Fibroblast of villous mesenchyme (primary cell): ENCODE data around the gene CCDC43. TPM values are rescaled to one million over a fixed set of nuclear protein-coding genes. Genes with fewer than 3 reads are reported as not detected.
"Not testable (repeated sequence)": the region's sequence is repeated elsewhere in the genome, so short reads cannot be mapped to it uniquely, and the experiment has no call there.

Source experiments
- DNase-seq: peaks from one replicate; pipeline ENCODE4 v3.0.0-alpha.2; 2010; ENCODE audit warnings: low read depth
- H3K4me3 ChIP-seq: 2 replicates; pipeline ENCODE4 v1.5.1; 2011; ENCODE audit warnings: low read depth, mild to moderate bottlenecking, low read length
- total RNA-seq: library from RNA; depleted of rRNA; stranded (reverse); fragments of >200 nt; gene quantifications from 2 replicates; pipeline ENCODE4 v1.2.3, GENCODE V29; 2012
- TF ChIP-seq, protein P1 (sequence below): IDR thresholded peaks from 2 replicates; pipeline ENCODE4 v1.5.1; 2012; ENCODE audit warnings: low read depth, mild to moderate bottlenecking, low read length; ENCODE audit not compliant: insufficient read depth

CCDC43 gene
- total RNA-seq, 1 donor, result 52.2 TPM

DNA sequence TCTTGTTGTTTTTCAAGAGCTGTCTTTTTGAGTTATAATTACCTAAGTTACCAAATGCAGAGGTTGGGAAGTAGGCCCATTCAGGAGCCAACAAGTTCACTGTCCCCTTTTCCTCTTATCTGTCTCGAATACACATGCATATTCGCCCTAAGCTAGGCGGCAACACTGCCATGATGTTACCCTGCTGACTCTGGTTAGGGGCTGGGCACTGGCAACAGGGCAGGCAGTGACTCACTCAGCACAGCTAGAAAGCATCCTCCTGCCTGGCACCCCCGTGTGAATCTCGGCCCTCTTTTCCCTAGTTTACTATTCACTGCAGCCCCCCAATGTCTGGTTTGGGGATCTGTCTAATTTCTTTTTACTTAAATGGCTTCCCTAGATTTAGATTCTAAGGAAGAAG, 32.7 kb upstream of the CCDC43 start:
- H3K4me3 ChIP-seq, result no peak overlapping the region
- no peak for DNase-seq
- TF ChIP-seq, protein P1, sequence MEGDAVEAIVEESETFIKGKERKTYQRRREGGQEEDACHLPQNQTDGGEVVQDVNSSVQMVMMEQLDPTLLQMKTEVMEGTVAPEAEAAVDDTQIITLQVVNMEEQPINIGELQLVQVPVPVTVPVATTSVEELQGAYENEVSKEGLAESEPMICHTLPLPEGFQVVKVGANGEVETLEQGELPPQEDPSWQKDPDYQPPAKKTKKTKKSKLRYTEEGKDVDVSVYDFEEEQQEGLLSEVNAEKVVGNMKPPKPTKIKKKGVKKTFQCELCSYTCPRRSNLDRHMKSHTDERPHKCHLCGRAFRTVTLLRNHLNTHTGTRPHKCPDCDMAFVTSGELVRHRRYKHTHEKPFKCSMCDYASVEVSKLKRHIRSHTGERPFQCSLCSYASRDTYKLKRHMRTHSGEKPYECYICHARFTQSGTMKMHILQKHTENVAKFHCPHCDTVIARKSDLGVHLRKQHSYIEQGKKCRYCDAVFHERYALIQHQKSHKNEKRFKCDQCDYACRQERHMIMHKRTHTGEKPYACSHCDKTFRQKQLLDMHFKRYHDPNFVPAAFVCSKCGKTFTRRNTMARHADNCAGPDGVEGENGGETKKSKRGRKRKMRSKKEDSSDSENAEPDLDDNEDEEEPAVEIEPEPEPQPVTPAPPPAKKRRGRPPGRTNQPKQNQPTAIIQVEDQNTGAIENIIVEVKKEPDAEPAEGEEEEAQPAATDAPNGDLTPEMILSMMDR, result no peak

DNA sequence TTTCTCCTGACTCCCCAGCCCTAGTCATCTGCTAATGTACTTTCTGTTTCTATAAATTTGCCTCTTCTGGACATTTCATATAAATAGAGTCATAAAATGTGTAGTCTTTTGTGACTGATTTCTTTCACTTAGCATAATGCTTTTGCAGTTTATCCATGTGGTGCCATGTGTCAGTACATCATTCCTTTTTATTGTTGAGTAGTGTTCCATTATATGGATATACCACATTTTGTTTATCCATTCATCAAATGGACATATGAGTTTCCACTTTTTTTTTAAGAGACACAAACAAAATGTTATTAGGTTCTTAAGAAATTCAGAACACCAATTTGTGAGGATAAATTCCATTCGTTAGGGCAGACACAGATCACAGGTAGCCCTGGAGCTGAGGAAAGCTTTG, 29.9 kb upstream of the CCDC43 start:
- TF ChIP-seq, protein P1, result no peak
- no peak overlapping the region for H3K4me3 ChIP-seq
- DNase-seq, result no peak

DNA sequence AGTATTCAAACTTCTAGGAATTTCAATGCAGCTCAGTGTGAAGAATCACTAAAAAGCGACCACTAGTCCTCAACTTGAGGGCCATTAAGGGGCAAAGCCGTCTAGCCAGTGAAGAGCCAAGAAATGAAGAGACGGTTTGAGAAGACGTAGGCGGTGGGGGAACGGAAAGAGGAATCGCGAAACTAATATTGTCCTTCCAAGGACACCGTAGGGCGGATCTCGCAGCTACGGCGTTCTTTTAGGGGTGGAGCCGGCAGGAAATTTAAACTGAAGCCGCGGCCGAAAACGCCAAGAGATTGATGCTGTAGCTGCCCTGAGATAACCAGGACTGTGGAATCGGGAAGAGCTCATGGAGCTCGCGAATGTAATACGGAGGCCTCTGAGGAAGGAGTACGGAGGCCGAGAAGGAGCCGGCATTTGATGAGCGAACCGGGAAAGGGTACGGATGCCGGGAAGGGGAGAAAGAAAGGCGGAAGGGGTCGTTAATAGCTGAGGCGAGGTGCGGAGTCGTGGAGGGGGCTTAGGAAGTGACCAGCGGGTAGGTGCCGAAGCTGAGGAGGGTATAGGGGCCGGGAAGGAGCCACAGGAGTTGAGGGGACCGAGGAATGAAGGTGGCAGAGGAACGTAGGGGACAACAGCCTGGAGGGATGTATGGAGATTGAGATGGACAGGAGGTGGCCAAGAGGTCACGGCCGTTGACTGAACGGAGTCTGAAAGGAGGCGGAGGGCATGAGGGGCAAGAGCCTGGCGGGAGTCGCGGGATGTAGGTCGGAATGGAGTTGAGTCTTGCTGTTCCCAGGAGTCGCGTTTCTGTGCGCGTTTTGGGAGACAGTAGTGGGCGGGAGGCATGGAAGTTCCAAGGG, 19.1 kb upstream of the CCDC43 start, which contains the start of gene DBF4B:
Gene DBF4B, plus strand, starts transcription at position 265 of the 863 bp plus-strand sequence. Its CDS starts 156 bp downstream, at position 421.
- peak within 1 kb of the TSS; percentile 100 for H3K4me3 ChIP-seq
- TF ChIP-seq, protein P1, result no peak
- DNase-seq, result peak; percentile 93

DNA sequence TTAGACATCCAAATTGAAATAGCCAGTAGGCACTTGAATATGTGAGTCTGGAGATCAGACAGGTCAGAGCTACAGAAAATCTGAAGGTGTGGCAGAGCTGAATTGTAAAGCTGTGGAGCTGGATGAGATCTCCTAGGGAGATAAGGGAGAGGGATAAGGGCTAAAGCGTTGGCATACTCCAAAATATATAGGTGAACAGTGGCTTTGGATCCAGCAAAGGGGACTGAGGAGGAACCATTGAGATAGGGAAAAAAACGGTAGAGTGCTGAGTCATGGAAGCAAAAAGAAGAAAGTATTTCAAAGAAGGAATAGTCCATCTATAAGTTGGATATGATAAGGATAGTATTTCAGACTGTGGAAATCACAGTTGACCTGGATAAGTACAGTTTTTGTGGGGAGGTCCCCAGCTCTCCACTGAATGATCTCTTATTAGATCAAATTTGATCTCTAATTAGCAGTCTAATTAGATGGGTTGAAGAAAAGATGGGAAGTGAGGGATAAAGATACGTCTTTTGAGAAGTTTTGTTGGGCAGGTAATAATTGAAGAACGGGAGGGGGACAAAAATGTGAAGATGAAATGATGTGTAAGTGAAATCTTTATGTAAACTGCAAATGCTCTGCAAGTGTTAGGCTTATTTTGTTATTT, 18.3 kb upstream of the CCDC43 start:
- peak; percentile 13 for DNase-seq
- peak overlapping the region; percentile 100 for H3K4me3 ChIP-seq
- TF ChIP-seq, protein P1, result no peak

DNA sequence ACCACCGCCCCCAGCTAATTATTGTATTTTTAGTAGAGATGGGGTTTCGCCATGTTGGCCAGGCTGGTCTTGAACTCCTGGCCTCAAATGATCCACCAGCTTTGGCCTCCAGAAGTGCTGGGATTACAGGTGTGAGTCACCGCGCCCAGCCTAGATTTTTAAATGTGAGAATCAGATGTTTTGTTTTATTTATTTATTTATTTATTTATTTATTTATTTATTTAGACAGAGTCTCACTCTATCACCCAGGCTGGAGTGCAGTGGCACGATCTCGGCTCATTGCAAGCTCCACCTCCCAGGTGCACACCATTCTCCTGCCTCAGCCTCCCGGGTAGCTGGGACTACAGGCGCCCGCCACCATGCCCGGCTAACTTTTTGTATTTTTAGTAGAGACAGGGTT, 10.7 kb upstream of the CCDC43 start:
- DNase-seq, H3K4me3 ChIP-seq: not testable (repeated sequence)

DNA sequence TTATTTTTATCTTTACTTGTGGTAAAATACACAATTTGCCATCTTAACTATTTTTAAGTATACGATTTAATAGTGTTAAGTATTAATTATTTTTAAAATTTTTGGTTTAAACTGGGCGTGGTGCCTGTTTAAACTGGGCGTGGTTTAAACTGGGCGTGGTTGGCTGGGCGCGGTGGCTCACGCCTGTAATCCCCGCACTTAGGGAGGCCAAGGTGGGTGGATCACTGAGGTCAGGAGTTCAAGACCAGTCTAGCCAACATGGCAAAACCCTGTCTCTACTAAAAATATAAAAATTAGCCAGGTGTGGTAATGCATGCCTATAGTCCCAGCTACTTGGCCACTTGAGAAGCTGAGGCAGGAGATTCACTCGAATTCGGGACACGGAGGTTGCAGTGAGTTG, 4.0 kb upstream of the CCDC43 start:
- H3K4me3 ChIP-seq, result no peak overlapping the region
- DNase-seq, result no peak
- TF ChIP-seq, protein P1, result no peak

DNA sequence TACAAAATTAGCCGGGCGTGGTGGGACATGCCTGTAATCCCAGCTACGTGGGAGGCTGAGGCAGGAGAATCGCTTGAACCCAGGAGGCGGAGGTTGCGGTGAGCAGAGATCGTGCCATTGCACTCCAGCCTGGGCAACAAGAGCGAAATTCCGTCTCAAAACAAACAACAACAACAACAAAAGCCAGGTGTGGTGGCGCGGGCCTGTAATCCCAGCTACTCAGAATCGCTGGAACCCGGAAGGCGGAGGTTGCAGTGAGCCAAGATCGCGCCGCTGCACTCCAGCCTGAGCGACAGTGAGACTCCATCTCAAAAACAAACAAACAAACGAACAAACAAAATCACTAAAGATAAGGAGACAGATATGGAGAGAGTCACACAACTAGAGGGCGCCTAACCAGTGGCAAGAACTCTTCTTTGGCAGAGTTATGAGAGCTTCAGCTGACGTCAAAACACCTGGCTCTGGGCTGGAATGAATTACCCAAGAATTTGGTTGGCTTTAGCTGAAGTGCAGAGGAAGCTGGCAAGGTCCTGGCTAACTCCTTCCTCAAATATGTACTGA, 1.2 kb upstream of the CCDC43 start:
- TF ChIP-seq, protein P1, result peak; percentile 8
- peak overlapping the region; percentile 100 for H3K4me3 ChIP-seq
- peak; percentile 39 for DNase-seq
